ENCODE data around the gene TUBA8.
A peak's percentile ranks its signal among the peaks of the same experiment; 100 is the strongest.
"Not testable (repeated sequence)": the region's sequence is repeated elsewhere in the genome, so short reads cannot be mapped to it uniquely, and the experiment has no call there.

TUBA8 gene

DNA sequence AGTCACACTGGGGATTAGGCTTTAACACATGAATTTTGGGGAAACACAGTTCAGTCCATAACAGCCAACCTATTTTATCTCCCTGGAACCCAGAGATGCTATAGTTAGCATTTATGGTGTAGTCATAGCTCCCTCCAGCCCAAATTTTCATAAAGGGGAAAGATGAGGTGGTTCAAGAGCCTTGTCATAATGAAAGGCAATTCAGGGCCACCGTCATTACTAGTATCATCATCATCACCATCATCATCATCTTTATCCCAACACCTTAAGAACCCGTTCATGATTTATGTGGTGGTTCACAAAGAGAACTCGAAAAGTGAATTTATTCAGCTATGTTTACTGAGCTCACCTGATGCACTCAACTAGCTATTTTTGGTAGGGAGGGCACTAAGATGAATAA is 2.4 kb upstream of the TUBA8 start:
- DNase-seq, result no peak

DNA sequence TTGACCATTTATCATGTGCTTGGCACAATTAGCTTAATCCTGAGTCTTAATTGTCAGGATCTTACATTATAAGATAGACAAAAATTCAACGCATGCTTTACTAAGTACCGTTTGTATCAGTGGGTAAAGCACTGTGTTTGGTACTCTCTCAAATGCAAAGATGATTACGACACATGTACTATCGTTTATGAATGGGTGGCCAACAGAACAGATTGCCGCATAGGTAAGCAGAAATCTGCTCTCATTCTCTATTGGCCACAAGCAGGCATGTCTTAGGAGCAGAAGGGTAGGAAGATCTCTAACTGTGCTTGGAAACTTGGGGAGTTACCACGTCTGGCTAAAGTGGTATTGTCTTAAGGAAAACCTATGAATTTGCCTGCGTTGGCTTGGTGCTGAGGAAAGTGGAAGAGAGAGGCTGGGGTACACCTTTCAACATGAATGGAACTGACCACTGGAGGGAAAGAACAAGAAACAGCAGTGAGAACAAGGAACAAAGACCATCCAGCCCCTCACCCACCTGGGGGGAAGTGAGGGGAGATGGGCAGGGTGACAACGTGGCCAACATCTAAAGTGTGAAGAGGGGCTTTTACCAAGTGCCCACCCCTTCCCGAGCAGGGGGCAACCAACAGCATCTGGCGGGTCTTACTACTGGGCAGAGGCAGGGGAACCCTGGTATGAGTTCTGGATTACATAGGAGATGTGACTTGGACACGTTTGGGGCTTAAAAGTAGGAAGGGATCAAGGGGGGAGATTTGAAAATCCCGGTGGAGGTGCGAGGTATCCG is 1.0 kb upstream of the TUBA8 start:
- no peak for DNase-seq

DNA sequence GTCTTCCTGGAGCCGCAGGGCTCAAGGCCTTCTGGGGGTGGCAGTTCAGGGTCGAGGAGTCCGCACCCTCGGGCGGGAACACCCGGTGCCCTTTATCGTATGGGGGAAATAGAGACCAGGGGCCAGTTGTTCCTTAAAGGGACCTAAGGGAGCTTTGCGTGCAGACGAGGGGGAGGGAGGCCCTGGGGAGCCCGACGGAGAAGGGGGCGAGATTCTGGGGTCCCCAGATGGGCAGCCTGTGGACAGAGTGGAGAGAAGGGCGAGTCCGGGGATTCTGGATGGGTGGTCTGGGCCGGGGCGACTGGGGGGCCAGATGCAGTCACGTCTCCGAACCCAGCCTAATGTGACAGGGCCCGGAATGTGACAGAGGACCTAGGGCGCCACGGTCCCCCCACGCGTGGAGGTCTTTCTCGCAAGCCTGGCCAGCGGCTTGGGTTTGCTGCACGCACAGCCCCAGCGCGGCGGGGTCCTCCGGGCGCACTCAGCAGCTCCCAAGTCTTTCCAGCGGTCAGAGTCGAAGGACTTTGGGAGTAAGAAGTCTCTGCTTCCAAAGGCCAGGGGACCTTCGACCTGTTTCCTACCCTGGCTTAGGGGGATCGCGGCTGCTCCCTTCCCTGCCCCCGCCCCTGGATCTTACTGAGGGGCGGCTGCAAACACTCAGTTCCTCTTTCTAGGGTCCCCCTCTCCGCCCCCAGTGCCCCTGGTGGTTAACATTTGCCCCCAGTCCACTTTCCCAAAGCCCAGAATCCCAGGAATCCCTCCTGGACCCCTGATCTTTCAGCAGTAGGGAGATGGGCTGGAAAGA is 547 bp downstream of the TUBA8 start:
- DNase-seq, result no peak

DNA sequence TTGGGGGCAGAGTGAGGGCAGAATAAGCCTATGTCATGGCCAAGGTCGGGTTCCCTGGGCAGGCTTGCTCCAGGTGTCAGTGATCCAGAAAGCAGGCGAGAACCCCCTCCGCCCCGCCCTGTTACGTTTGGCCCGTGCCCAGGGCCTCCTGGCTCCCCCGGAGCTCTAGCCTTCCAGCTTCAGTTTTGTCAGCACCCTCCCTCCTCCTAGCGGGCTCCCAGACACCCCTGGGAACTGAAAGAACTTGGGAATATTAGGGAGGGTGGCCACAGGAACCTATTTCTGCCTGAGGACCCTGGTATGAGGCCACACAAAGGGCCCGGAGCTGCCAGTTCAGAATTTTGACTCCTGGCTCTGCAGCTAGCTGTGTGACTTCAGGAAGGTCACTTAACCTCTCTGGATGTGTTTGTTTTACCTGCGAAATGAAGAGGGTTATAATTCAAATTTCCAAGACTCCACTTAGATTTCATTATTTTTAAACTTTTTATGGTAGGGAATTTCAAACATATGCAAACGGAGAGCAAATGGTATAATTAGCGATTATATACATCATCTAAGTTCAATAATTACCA is 1.2 kb downstream of the TUBA8 start:
- DNase-seq, result no peak

DNA sequence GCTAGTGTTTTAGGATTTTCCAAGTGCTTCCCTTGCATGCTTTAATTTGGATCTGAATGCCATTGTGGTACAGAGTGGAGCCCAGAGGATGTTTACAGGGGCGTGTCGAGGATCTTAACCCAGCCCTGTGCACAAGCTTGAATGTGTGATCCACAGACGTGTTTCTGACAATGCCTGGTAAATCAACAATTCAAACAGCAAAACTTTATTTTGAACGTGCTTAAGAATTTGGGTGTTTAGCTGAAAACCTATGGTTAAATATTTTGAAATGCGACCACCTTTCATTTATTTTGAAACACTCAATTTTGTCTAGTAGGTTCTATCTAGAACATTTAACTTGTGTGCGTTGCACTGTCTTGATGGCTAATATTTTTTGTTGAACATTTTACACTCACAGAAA is 1.8 kb downstream of the TUBA8 start:
- DNase-seq, result no peak

DNA sequence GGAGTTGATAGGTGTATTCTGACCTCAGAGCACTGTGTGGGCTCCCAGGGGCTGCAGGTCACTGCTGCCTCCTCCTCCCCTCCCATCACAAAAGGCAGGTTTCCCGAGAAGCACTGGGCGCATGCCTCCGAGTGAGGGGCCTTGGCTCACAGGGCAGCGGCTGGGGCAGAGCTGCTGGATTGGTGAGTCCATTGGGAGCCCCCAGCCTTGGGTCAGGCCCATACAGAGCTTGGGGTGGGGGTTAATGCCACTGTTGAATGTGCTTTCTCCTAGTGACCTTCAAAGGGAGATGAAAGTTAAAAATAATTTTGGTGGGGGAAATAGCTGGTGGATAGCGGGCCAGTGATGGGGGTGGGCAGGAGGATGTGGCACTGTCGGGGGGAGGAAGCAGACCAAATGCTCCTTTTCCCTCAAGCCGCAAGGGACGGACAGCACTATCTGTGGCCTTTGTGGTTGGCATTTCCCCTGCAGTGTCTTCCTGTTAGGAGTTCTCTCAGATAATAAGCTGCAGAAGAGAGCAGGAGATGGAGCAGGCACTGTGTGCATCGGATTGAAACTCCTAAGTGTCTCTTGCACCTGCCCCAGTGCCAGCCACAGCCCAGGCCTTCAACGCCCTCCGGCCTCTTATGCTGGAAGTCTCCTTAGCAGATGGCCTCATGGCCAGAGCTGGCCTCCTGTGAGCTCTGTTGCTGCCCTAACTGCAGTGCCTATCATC is 3.2 kb downstream of the TUBA8 start:
- peak; percentile 85 for DNase-seq

DNA sequence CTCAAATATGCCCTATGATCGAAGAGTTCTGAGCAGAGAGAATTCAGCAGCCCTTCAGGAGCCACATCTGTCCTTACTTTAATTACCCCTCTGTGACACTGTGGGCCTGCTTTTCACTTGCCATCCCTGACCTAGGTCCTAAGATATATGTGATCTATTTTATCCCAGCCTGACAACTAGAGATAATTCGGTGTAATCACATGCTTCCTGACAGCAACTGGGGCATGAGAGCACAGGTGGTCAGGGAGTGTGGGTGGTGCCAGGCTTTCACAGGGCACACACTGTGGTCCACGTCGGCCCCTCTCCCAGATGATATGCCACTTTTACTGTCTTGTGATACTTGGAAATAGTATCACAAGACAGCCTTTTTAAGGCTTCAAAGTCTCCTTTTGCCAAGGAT is 3.9 kb downstream of the TUBA8 start:
- peak; percentile 38 for DNase-seq

DNA sequence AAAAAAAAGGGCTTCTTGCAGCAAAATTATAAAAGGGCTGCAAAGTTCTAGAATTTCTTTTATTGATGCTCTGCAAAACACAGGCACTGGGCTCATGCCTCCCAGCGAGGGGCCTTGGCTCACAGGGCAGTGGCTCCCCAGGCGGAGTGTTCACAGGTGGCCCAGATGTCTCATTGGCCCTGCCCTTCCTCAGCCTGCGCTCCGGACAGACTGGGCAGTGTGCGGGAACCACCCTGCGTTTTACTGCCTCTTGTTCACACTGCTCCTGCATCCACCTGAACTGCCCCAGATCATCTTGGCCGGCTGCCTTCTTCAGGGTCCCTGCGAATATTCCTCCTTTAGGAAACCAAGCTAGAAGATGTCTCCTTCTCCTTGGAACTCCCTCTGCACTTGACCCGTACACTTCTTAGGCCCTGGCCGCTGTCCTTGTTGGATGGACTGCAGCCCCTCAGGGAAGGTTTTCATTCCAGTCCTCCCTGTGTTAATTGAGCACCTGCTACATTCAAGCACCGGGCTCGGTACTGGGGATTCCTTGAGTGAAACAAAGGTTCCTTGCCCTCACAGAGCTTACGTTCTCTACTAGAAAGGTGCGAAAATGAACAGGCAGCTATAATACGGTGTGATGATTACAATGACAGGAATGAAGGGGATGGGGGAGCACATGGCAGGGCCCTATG is 4.5 kb downstream of the TUBA8 start:
- no peak for DNase-seq

DNA sequence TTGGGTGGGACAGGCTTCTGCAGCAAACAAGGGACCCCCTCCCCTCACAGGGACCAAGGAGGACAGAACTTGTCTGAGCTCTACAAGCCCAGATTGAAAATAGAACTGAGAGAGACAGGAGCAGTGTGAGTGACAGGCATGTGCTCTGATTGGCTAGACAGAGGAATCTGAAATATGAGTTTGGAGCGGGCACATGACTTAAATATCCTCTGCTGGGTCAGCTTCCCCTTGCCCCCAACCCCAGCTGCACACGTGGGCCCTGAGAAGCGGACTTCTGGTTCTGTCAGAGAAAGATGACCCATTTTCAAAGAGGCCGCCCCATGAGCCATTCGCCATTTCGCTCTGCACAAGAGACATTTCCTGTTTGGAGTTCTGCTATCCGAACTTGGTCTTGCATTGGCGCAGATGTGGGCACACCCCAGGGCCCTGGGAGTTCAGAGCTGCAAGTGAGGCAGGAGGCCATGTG is 5.3 kb downstream of the TUBA8 start:
- DNase-seq, result no peak

DNA sequence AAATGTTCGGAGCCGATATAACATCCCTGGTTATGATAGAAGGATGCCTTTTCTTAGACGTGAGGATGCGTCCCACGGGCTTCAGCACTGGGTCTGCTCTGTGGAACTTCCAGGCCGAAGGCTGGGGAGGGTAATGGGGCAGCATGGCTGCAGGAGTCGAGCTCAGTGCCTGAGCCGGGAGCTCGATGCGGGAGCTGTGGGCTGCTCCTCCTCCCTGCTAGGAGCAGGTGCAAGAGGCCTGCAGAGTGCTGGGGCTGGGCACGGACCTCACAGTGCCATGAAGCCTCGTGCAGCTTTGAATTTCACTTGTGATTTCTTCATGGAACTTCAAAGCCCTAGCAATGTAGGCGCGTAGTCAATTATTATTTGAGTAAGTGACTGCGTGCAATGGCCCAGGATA is 6.0 kb downstream of the TUBA8 start:
- no peak for DNase-seq

DNA sequence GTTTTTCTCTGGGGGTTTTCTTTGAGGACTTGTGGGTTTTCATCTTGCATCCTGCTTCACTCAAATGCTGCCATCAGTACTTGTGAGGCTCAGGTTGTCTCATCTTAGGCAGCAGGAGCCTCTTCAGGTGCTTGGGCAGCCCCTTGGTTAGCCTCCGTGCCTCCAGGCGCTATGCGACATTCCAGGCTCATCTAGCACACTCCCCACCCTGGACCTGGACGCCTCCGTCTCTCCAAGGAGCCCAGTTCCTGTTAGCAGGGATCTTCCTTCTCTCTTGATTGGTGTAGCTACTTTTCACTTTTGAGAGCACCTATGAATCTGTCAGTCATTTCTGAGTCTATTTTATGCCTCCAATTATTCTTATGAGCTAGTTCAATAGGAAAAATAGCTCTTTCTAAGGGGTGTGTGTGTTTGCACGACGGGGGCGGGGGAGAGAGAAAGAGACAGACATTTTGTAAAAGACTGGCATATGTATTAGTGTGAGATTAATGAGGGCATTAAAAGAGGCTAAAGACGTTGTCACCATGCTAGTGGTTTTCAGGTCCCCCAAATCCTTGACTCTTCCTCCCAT is 7.8 kb downstream of the TUBA8 start:
- DNase-seq, result no peak

DNA sequence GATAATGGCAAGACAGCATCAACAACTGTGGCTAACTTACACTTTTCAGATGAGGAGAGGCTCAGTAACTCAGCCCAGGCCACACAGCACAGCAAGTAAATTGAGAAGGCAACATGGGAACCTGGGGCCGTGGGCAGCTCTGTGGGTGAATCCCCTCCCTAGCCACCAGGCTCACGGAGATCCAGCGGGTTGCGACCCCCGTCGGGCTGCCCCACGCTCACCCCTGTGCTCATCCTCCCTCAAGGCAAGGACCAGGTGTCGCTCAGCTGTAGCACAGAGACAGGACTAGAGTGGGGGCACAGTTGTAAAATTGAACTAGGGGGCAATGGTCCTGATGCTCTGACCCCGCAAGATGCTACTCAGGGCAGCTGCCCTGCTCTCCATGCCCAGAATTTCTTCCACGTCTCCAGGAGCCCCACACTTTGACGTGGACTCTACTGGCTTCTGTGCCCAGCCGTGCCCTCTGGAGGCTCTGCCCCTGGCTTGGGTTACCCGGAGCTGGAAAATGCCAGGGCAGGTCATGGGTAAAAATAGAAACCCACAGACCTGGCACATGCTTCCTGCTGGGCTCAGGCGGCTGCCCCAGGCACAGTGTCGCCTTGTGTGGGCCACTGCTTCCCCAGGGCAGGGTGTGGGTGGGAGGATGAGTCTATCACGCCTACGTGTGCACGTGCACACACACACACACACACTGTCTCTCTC is 9.0 kb downstream of the TUBA8 start:
- no peak for DNase-seq

DNA sequence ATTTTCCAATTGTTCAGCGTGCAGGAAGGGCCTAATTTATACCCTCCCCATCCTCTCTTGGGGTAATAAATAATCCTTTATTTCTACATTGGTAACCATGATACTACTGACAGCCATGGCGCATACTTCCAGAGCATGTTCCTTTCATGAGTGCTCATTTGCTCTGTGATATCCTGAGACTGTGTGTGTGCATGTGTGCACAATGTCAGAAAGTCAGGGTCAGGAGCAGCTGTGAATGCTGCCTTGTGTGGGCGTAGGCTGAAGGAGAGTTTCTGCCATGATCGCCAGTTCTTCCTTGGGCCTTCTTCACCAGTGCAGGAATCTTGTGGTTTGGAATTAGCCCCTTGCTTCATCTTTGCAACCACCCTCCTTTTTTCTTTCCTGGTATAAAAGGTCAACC is 10.2 kb downstream of the TUBA8 start:
- no peak for DNase-seq

DNA sequence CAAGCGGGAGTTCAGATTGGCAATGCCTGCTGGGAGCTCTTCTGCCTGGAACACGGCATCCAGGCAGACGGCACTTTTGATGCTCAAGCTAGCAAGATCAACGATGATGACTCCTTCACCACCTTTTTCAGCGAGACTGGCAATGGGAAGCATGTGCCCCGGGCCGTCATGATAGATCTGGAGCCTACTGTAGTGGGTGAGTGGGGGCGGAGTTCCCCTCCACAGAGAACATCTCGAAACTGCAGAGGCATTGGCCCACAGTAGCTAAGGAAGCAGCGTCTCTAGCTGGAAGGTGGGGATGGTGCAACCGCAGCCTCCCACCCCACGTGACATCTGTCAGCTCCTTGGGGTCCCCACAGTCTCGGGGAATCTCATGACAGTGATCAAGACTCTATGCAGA is 10.9 kb downstream of the TUBA8 start:
- DNase-seq, result no peak

DNA sequence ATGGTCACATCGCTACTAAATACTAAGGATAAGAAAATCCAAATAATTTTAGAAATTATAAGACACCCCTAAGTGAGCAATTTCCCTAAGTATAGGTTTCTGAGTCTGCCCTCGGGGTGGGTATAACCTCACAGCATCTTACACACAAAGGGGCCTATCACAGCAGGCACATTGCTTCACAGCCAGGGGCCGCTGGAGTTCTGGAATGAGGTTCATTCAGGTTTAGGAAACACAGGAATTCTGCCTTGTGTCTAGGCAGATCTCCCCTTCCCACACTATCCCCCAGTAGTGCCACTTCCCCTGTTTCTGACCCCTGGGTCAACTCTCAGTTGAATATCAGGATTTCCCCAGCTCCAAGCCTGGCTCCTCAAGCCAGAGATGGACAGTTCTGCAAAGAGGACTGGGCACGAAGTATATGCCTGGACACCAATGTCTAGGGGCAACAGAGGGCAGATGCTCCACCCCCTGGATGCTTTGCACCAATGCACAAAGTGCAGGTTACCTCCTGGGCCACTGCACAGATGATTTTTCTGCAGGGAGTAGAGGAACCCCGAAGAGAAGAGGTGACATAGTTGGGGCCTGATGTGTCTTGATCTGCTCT is 11.4 kb downstream of the TUBA8 start:
- DNase-seq, result no peak

DNA sequence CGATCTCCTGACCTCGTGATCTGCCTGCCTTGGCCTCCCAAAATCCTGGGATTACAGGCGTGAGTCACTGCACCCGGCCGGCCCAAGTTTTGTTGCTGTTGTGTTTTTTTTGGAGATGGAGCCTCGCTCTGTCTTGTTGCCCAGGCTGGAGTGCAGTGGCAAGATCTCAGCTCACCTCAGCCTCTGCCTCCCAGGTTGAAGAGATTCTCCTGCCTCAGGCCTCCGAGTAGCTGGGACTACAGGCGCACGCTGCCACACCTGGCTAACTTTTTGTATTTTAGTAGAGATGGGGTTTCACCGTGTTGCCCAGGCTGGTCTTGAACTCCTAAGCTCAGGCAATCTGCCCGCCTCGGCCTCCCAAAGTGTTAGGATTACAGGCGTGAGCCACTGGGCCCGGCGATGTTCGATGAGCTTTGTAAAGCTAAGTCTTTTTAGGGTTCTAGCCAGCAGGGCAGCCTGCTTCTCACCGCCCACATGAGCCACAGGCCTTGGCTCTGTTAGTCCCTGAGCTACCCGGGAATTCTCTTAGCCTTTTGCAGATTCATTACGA is 12.9 kb downstream of the TUBA8 start:
- not testable (repeated sequence) for DNase-seq

DNA sequence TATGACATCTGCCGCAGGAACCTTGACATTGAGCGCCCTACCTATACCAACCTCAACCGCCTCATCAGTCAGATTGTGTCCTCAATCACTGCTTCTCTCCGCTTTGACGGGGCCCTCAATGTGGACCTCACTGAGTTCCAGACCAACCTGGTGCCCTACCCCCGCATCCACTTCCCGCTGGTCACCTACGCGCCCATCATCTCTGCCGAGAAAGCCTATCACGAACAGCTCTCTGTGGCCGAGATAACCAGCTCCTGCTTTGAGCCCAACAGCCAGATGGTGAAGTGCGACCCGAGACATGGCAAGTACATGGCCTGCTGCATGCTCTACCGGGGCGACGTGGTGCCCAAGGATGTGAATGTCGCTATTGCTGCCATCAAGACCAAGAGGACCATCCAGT is 16.0 kb downstream of the TUBA8 start:
- DNase-seq, result no peak

DNA sequence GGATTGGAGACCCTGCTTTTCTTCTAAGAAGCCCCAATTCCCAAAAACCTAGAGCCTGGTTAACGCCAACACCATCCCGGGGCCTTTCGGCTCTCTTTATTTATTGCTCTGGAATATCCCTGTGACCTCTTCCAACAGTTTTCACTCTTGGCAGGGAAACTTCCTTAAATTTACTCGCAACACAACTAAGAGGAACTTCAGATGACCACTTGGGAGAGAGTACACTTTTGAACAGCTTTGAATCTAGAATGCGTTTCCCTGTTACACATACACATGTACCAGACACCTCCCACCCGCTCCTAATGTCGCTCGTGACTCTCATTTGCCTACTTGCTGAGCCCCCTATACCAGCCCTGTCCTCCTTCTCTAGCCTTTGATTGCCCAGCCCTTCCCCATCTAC is 19.4 kb downstream of the TUBA8 start:
- no peak for DNase-seq

DNA sequence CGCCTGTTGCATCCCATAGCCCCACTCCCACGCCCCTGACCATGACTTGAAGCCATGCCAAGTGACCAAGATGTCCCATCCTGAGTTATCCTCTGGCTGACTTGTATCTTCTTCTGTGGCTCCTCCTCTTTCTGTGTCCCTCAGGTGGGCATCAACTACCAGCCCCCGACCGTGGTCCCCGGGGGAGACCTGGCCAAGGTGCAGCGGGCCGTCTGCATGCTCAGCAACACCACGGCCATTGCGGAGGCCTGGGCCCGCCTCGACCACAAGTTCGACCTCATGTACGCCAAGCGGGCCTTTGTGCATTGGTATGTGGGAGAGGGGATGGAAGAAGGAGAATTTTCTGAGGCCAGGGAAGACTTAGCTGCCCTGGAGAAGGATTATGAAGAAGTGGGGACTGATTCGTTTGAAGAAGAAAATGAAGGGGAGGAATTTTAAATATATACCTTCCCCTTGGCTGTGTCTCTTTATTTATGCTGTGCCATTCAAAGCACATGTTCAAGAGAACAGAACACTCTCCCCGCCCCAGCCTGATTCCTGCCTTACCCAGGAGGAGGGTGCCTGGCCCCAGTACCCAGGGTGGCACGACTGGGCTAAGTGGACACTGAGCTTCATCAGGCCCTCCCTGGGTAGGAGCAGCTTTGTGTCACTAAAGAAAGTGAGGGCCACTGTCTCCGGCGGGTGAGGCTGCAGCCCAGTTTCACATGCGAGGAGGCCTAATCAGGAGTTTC is 20.3 kb downstream of the TUBA8 start:
- DNase-seq, result no peak

DNA sequence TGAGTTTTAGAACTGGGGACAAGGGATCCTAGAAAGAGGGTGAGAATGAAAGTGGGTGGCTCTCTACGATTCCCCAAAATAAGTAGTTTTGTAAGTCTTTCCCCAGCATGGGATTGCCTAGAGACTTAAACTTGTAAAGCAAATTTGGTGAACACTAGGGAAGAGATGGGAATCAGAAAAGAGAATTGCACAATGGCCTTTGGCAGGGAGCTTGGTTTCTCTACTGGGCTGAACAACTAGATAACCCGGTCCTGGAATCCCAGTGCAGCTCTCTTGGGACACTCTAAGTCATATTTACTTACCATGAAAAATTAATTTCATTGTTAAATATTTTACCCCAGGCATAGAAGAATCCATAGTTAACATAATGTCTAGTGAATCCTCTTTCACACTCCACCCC is 22.8 kb downstream of the TUBA8 start:
- DNase-seq, result no peak

All from OCI-M1 (cell line).